ENCODE results near the gene MMP15.

Gene MMP15

GRCh38 chr16:58046054-58046881 lies 20.7 kb downstream of the MMP15 start:
- ChIA-PET POLR2A (no interaction called here), CTCF (no interaction called here)

GRCh38 chr16:58046936-58047335 lies 21.4 kb downstream of the MMP15 start:
- TF ChIP-seq LEF1 (IDR thresholded peaks at IDR 0.05; ENCODE audit: borderline replicate concordance) (no peak), NFRKB (IDR thresholded peaks at IDR 0.05) (no peak), SP1 (IDR thresholded peaks at IDR 0.05) (no peak), SUZ12 (IDR thresholded peaks at IDR 0.05) (no peak)
- CTCF ChIA-PET = no interaction called here
- no peak for DNase-seq (ENCODE audit: extremely low spot score)
- POLR2A ChIA-PET = no interaction called here

More at GRCh38 chr16:58046054-58046881, 20.7 kb downstream of the MMP15 start:
- TF ChIP-seq L3MBTL2 (conservative IDR thresholded peaks at IDR 0.05) (no peak), LEF1 (IDR thresholded peaks at IDR 0.05; ENCODE audit: borderline replicate concordance) (no peak), FOXK2 (IDR thresholded peaks at IDR 0.05) (no peak), ARNT (IDR thresholded peaks at IDR 0.05) (no peak), NFRKB (IDR thresholded peaks at IDR 0.05) (no peak), FOXA1 (IDR thresholded peaks at IDR 0.05) (no peak), CTBP1 (IDR thresholded peaks at IDR 0.05; ENCODE audit: borderline replicate concordance) (no peak), TARDBP (IDR thresholded peaks at IDR 0.05) (no peak), ZNF384 (IDR thresholded peaks at IDR 0.05) (no peak), FOXM1 (IDR thresholded peaks at IDR 0.05; ENCODE audit: borderline replicate concordance) (no peak), SP1 (IDR thresholded peaks at IDR 0.05) (no peak), ELF4 (IDR thresholded peaks at IDR 0.05) (no peak), HDGF (IDR thresholded peaks at IDR 0.05; ENCODE audit: borderline replicate concordance) (no peak), BHLHE40 (IDR thresholded peaks at IDR 0.05; ENCODE audit: borderline replicate concordance) (no peak), SUZ12 (IDR thresholded peaks at IDR 0.05) (no peak)
- TF ChIP-seq, protein P1, sequence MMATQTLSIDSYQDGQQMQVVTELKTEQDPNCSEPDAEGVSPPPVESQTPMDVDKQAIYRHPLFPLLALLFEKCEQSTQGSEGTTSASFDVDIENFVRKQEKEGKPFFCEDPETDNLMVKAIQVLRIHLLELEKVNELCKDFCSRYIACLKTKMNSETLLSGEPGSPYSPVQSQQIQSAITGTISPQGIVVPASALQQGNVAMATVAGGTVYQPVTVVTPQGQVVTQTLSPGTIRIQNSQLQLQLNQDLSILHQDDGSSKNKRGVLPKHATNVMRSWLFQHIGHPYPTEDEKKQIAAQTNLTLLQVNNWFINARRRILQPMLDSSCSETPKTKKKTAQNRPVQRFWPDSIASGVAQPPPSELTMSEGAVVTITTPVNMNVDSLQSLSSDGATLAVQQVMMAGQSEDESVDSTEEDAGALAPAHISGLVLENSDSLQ (IDR thresholded peaks at IDR 0.05) = no peak
- DNase-seq (ENCODE audit: extremely low spot score) = no peak

DNA sequence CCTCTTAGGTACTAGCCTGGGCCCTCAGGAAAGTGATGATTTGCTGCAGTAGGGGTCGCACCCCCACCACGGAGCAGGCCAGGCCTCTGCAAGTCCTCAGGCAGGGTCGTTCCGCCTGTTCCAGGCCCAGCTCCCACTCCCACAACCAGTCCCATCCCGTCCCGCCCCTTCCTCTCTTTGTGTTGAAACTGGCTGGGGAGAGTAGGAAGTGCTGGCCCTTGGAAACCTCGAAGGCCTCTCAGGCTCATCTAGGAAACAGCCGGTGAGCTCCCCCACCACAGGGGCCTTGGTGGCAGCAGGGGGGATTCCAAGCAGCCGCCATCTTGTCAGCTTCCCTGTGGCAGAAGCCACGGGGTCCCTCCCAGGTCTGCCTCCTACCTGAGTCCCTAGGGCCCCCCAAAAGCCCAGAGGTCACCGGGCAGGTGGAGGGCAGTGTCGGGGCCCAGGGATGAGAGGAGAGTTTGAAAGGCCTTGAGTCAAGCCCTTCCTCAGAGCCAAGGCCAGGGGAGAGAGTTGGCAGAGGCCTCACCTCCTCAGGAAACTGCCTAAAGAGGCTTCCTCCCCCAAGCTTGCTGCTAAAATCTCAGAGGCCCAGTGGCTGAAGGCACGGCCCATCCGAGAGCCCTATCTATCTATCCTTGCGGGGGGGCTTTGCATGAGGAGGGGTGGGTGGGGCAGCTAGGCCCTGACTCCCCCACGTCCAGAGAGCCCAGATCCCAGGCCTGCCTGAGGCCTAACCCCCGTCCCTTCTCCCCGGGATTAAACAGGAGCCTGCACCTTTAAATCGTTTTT lies 22.2 kb downstream of the MMP15 start:
- CTCF ChIA-PET = interaction anchor here (1.5 kb wide), 1 partner anchor 15 kb away, joined by 5 read pairs; no protein-coding TSS in a partner anchor
- POLR2A ChIA-PET = no interaction called here
- TF ChIP-seq ELF4 (IDR thresholded peaks at IDR 0.05) (no peak), SUZ12 (IDR thresholded peaks at IDR 0.05) (no peak), NFRKB (IDR thresholded peaks at IDR 0.05) (no peak), FOXA1 (IDR thresholded peaks at IDR 0.05) (no peak)
- TF ChIP-seq, protein P1 (IDR thresholded peaks at IDR 0.05) = no peak
- no peak for DNase-seq (ENCODE audit: extremely low spot score)

DNA sequence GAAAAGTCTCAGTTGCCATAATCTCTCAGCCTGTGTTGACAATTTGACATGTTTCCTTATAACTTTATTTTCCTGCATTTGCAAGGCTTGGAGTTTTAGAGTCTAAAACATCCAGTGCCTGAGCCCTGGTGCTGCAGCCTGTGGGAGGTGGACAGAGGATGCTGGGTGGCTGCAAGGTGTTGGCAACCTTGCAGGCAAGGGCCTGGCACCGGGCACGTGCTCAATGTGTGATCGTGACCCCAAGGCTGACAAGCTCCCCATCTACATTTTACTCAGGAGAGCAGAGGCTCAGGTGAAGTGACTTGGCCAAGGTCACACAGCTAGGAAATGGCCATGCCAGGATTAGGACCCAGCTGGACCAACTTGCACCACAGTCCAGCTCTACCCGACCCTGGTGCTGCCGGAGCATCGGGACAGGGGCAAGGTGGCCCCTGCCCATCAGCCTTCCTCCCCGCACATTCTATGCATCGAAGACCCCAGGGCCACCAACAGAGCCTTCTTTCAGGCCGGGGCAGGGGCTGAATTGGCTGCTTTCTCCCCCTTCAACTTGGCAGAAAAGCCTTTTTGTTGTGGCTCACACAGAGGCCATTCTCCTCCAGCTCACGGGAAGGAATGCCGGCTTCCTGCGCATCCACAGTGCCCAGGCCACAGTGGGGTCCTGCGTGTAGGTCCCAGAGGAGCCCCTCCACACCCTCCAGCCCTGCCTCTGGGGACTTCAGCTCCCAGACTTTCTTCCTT lies 23.1 kb downstream of the MMP15 start:
- TF ChIP-seq TARDBP (IDR thresholded peaks at IDR 0.05) = no peak
- no peak for TF ChIP-seq BHLHE40 (IDR thresholded peaks at IDR 0.05; ENCODE audit: borderline replicate concordance)
- no peak for TF ChIP-seq L3MBTL2 (conservative IDR thresholded peaks at IDR 0.05)
- no peak for TF ChIP-seq ARNT (IDR thresholded peaks at IDR 0.05)
- no peak for TF ChIP-seq LEF1 (IDR thresholded peaks at IDR 0.05; ENCODE audit: borderline replicate concordance)
- no peak for TF ChIP-seq CTBP1 (IDR thresholded peaks at IDR 0.05; ENCODE audit: borderline replicate concordance)
- ChIA-PET POLR2A (no interaction called here), CTCF (interaction anchor here (1.5 kb wide), 1 partner anchor 16 kb away, joined by 5 read pairs; no protein-coding TSS in a partner anchor)
- no peak for DNase-seq (ENCODE audit: extremely low spot score)

GRCh38 chr16:58049232-58050185 lies 24.0 kb downstream of the MMP15 start:
- POLR2A ChIA-PET = no interaction called here
- TF ChIP-seq ELF4 (IDR thresholded peaks at IDR 0.05) (no peak), ARNT (IDR thresholded peaks at IDR 0.05) (no peak), L3MBTL2 (conservative IDR thresholded peaks at IDR 0.05) (no peak), TARDBP (IDR thresholded peaks at IDR 0.05) (no peak), FOXM1 (IDR thresholded peaks at IDR 0.05; ENCODE audit: borderline replicate concordance) (no peak), HDGF (IDR thresholded peaks at IDR 0.05; ENCODE audit: borderline replicate concordance) (no peak), SUZ12 (IDR thresholded peaks at IDR 0.05) (no peak), ZNF384 (IDR thresholded peaks at IDR 0.05) (no peak), SP1 (IDR thresholded peaks at IDR 0.05) (no peak), LEF1 (IDR thresholded peaks at IDR 0.05; ENCODE audit: borderline replicate concordance) (no peak), FOXA1 (IDR thresholded peaks at IDR 0.05) (no peak), BHLHE40 (IDR thresholded peaks at IDR 0.05; ENCODE audit: borderline replicate concordance) (no peak), CTBP1 (IDR thresholded peaks at IDR 0.05; ENCODE audit: borderline replicate concordance) (no peak), NFRKB (IDR thresholded peaks at IDR 0.05) (no peak), FOXK2 (IDR thresholded peaks at IDR 0.05) (no peak)
- TF ChIP-seq, protein P1 (IDR thresholded peaks at IDR 0.05) = no peak
- CTCF ChIA-PET = interaction anchor here (0.7 to 1.5 kb wide), 3 partner anchors 14 to 73 kb away, joined by 3 to 5 read pairs (median 3); no protein-coding TSS in a partner anchor
- DNase-seq (ENCODE audit: extremely low spot score) = no peak
